Measurements from ENCODE around the gene BCL11A.

The BCL11A gene

DNA sequence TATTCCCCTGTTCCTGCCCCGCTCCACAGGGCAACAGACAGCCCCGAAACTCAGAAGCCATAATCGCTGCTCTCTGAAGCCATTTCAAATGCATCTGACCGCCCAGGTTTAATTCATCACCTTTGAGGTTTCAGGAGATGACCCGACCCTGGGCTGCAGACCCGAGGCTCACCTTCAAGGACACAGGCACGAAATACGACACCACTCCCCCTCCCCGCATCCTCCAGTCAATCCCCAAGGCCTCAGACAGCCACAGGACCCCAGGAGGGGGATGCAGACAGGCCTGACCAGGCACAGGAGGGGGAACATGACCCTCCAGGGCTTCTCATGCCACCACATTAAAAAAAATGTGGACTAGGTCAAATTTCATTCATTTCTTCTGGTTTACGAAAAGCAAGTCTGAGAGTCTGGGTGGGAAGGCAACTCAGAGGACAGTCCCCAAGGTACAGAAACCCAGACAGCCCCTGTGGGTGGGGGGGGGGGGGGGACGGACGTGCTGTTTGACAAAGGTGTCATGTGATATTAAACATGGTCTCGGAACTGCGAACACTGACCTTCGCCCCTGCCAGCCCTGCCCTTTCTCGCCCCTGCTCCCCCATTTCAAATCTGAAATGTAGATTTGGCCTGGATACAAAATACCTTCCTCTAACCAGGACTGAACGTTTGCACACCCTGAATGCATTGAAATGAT, 142.9 kb downstream of the BCL11A start:
- no peak overlapping the region for H3K4me3 ChIP-seq (ENCODE audit: low read depth, low read length)
- DNase-seq (ENCODE audit: low read depth), result no peak
- TF ChIP-seq, protein P1, sequence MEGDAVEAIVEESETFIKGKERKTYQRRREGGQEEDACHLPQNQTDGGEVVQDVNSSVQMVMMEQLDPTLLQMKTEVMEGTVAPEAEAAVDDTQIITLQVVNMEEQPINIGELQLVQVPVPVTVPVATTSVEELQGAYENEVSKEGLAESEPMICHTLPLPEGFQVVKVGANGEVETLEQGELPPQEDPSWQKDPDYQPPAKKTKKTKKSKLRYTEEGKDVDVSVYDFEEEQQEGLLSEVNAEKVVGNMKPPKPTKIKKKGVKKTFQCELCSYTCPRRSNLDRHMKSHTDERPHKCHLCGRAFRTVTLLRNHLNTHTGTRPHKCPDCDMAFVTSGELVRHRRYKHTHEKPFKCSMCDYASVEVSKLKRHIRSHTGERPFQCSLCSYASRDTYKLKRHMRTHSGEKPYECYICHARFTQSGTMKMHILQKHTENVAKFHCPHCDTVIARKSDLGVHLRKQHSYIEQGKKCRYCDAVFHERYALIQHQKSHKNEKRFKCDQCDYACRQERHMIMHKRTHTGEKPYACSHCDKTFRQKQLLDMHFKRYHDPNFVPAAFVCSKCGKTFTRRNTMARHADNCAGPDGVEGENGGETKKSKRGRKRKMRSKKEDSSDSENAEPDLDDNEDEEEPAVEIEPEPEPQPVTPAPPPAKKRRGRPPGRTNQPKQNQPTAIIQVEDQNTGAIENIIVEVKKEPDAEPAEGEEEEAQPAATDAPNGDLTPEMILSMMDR (conservative IDR thresholded peaks at IDR 0.05; ENCODE audit: low read depth, low read length), result no peak

DNA sequence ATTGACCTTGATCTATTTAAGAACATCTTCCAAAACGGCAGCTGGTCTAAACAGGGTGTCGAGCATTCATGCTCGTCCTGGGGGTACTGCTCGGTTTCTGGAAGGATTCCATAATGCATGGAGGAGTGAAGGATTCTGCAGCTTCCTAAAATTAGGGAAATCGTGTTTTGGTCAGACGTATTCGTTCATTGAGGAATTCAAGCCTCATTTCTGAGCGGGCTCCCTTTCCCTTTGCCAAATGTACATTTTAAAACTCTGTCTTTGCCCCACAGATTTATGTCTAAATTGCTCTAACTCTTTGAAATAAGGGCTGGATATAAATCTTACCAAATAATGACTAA, 144.0 kb downstream of the BCL11A start:
- H3K4me3 ChIP-seq (ENCODE audit: low read depth, low read length), result no peak overlapping the region
- no peak for DNase-seq (ENCODE audit: low read depth)
- TF ChIP-seq, protein P1 (conservative IDR thresholded peaks at IDR 0.05; ENCODE audit: low read depth, low read length), result no peak

DNA sequence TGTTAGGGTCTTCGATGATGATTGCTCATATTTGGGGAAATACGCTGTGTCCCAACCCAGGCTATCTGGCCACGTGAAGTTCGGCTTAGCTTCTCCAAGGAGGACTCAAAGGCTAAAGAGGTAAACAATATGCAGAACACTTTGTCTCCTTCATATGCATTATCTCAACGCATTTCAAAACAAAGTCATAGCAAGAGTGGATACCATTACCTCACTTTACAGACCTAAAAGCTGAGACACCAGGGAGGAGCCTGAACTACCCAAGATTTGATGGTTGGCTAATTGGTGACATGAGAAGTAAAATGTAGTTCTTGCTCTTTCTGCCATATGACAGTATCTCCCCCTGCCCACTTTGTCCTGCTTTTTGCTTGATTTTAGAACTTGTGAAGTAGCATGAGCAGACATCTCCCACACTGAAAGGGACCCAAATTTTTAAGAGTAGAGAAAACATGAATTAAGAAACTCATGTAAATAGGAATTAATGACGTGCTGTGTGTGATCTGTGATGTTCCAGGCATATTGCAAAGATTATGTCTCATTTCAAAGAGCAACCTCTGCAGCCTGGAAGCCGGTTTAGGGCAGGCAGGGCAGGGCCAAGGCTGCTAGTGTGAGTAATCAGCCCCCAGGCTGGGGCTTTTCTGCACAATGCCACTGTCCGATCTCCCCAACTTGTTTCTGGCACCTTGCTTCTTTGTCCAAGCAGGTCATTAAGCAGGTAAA, 144.5 kb downstream of the BCL11A start:
- H3K4me3 ChIP-seq (ENCODE audit: low read depth, low read length), result no peak overlapping the region
- TF ChIP-seq, protein P1 (conservative IDR thresholded peaks at IDR 0.05; ENCODE audit: low read depth, low read length), result no peak
- no peak for DNase-seq (ENCODE audit: low read depth)

DNA sequence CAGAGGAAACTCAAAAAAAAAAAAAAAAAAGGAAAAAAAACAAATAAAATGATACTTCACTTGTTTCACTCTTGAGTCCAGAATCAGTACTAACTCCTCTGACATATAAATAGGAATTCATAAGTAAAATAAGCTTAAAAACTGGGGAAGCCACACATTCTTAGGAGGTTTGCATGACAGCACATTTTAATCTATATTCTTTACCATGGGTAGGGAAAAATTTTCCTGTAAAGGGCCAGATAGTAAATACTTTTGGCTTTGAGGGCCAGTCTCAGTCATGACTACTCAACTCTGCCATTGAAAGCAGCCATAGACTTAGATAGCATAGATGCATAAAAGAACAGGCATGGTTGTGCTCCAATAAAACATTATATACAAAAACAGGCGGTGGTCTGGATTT, 145.2 kb downstream of the BCL11A start:
- no peak for DNase-seq (ENCODE audit: low read depth)
- no peak overlapping the region for H3K4me3 ChIP-seq (ENCODE audit: low read depth, low read length)
- TF ChIP-seq, protein P1 (conservative IDR thresholded peaks at IDR 0.05; ENCODE audit: low read depth, low read length), result no peak

DNA sequence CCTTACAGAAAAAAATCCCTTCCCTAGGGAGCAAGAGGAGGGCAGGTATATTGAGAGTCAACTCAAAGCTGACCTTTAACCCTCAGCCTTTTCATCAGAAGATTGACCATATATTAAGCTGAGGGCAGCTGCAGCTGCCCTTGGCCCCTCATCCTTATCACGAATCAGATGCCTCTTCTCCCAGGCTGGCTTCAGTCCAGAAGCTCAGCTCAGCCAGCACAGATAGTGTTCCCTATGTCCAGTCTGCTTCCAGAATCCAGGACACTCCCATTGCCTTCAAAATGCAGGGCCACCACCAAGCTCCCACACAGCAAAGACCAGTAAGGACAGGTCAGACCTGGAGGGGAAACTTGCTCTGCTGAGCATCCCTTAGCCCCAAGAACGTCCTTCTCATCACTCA, 146.1 kb downstream of the BCL11A start:
- TF ChIP-seq, protein P1 (conservative IDR thresholded peaks at IDR 0.05; ENCODE audit: low read depth, low read length), result no peak
- no peak overlapping the region for H3K4me3 ChIP-seq (ENCODE audit: low read depth, low read length)
- no peak for DNase-seq (ENCODE audit: low read depth)

DNA sequence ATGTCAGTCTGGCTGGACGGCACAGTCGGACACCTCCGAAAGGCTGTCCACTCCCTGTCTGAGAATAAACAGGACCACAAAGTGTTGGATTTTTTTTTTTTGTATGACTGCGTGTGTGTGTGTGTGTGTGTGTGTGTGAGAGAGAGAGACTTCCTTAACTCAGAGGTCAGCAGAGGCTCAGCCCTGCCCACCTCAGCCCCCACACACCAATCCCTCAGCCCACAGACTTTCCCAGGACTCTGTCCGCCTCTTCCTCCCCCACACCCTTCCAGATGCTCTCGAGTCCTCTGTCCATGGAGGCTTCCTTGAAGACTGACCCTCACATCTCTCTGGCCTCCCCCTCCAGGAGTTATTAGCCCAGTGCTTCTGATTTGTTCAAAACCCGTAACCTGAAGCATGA, 147.3 kb downstream of the BCL11A start:
- TF ChIP-seq, protein P1 (conservative IDR thresholded peaks at IDR 0.05; ENCODE audit: low read depth, low read length), result no peak
- H3K4me3 ChIP-seq (ENCODE audit: low read depth, low read length), result no peak overlapping the region
- no peak for DNase-seq (ENCODE audit: low read depth)
